ENCODE data around the gene ITPR3.

The ITPR3 gene

DNA sequence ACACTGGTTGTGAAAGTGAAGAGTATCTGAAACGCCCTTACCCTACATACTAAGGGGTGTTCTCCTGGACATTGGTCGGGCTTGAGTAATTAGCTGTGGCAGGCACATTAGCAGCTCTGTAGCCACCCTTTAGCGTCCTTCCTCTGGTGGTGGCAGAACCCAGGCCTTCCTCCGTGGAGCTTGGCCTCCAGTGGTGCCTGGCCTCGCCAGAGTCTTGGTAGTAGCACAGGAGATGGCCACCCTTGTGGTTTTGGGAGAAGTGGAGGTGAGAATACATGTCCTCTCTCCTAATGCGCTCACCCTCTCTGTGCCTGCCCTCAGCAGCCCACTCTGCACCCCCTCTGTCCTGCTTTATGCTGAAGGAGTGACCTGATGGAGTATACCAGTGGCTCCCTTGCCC lies 107.9 kb downstream of the ITPR3 start:
- H2AK5ac ChIP-seq (ENCODE audit: low read length), result no peak overlapping the region
- H3K36me3 ChIP-seq (ENCODE audit: control insufficient read depth in 1 of 2, insufficient read depth in 2 of 2, low read length in 2 of 2), result no peaks in the 10 kb centered on the region

GRCh38 chr6:33730611-33731010 lies 109.5 kb downstream of the ITPR3 start:
- Histone ChIP-seq H3K9me3 (ENCODE audit: insufficient read depth, low read depth, low read length) (peaks cover 4% of the 10 kb centered on the region), H3K14ac (ENCODE audit: low read length) (no peak overlapping the region), H4K12ac (ENCODE audit: low read depth, low read length) (no peak overlapping the region), H4K91ac (ENCODE audit: low read depth, low read length) (no peak overlapping the region), H3K4me2 (ENCODE audit: low read length) (no peak overlapping the region), H3K4me1 (ENCODE audit: control insufficient read depth in 1 of 2, insufficient read depth in 2 of 2, low read length in 2 of 2) (peaks cover 41 to 45% of the 10 kb centered on the region in 2 experiments), H3K4ac (ENCODE audit: low read depth, low read length) (no peak overlapping the region), H3K79me2 (ENCODE audit: control insufficient read depth, insufficient read depth, low read length, poor library complexity) (peaks cover 4% of the 10 kb centered on the region), H3K79me1 (ENCODE audit: low read length) (peaks cover 22% of the 10 kb centered on the region), H2BK120ac (ENCODE audit: insufficient read depth, low read length, poor library complexity) (peak overlapping the region; percentile 11), H3K36me3 (ENCODE audit: control insufficient read depth in 1 of 2, insufficient read depth in 2 of 2, low read length in 2 of 2) (no peaks in the 10 kb centered on the region), H3K9ac (ENCODE audit: low read length) (no peak overlapping the region), H3K27me3 (ENCODE audit: insufficient read depth, low read length) (no peaks in the 10 kb centered on the region), H2AFZ (ENCODE audit: insufficient read depth, low read length, poor library complexity) (no peak overlapping the region), H2BK12ac (ENCODE audit: low read length) (no peak overlapping the region), H4K8ac (ENCODE audit: low read depth, low read length) (no peak overlapping the region), H3K4me3 (ENCODE audit: low read depth, low read length) (no peak overlapping the region), H3K27ac (ENCODE audit: low read depth, low read length) (no peak overlapping the region), H2AK5ac (ENCODE audit: low read length) (no peak overlapping the region), H3K18ac (ENCODE audit: low read length) (no peak overlapping the region), H3K23ac (ENCODE audit: low read length) (no peak overlapping the region), H2BK5ac (ENCODE audit: low read depth, low read length, poor library complexity) (no peak overlapping the region)
- DNase-seq, result no peak
- no CpG with 5 or more reads among the region's 10 CpGs for WGBS (ENCODE audit: extremely low coverage, insufficient coverage, insufficient read length)

More for the DNA sequence above, 107.9 kb downstream of the ITPR3 start:
- no peak for DNase-seq
- no CpG with 5 or more reads among the region's 6 CpGs for WGBS (ENCODE audit: extremely low coverage, insufficient coverage, insufficient read length)
- Histone ChIP-seq H2BK120ac (ENCODE audit: insufficient read depth, low read length, poor library complexity) (no peak overlapping the region), H3K4me3 (ENCODE audit: low read depth, low read length) (no peak overlapping the region), H3K23ac (ENCODE audit: low read length) (no peak overlapping the region), H3K79me1 (ENCODE audit: low read length) (peaks cover 15% of the 10 kb centered on the region), H3K79me2 (ENCODE audit: control insufficient read depth, insufficient read depth, low read length, poor library complexity) (peaks cover 4% of the 10 kb centered on the region), H4K91ac (ENCODE audit: low read depth, low read length) (no peak overlapping the region), H3K9me3 (ENCODE audit: insufficient read depth, low read depth, low read length) (peaks cover 4% of the 10 kb centered on the region), H3K18ac (ENCODE audit: low read length) (no peak overlapping the region), H4K12ac (ENCODE audit: low read depth, low read length) (no peak overlapping the region), H3K9ac (ENCODE audit: low read length) (no peak overlapping the region), H4K8ac (ENCODE audit: low read depth, low read length) (no peak overlapping the region), H2BK5ac (ENCODE audit: low read depth, low read length, poor library complexity) (no peak overlapping the region), H2AFZ (ENCODE audit: insufficient read depth, low read length, poor library complexity) (no peak overlapping the region), H3K4me1 (ENCODE audit: control insufficient read depth in 1 of 2, insufficient read depth in 2 of 2, low read length in 2 of 2) (peaks cover 33 to 34% of the 10 kb centered on the region in 2 experiments), H3K4ac (ENCODE audit: low read depth, low read length) (no peak overlapping the region), H2BK12ac (ENCODE audit: low read length) (no peak overlapping the region), H3K27me3 (ENCODE audit: insufficient read depth, low read length) (no peaks in the 10 kb centered on the region), H3K27ac (ENCODE audit: low read depth, low read length) (no peak overlapping the region), H3K4me2 (ENCODE audit: low read length) (no peak overlapping the region), H3K14ac (ENCODE audit: low read length) (no peak overlapping the region)

GRCh38 chr6:33731035-33731434 lies 109.9 kb downstream of the ITPR3 start:
- no peak overlapping the region for H3K23ac ChIP-seq (ENCODE audit: low read length)
- no peaks in the 10 kb centered on the region for H3K36me3 ChIP-seq (ENCODE audit: control insufficient read depth in 1 of 2, insufficient read depth in 2 of 2, low read length in 2 of 2)
- no peak overlapping the region for H4K8ac ChIP-seq (ENCODE audit: low read depth, low read length)
- H3K79me2 ChIP-seq (ENCODE audit: control insufficient read depth, insufficient read depth, low read length, poor library complexity), result peaks cover 4% of the 10 kb centered on the region
- H3K14ac ChIP-seq (ENCODE audit: low read length), result no peak overlapping the region
- peak overlapping the region; percentile 11 for H2BK120ac ChIP-seq (ENCODE audit: insufficient read depth, low read length, poor library complexity)
- no peak overlapping the region for H3K27ac ChIP-seq (ENCODE audit: low read depth, low read length)
- no peak overlapping the region for H2BK5ac ChIP-seq (ENCODE audit: low read depth, low read length, poor library complexity)
- no peak overlapping the region for H2BK12ac ChIP-seq (ENCODE audit: low read length)
- no peak overlapping the region for H3K4me2 ChIP-seq (ENCODE audit: low read length)
- H4K91ac ChIP-seq (ENCODE audit: low read depth, low read length), result no peak overlapping the region
- H2AK5ac ChIP-seq (ENCODE audit: low read length), result no peak overlapping the region
- H3K18ac ChIP-seq (ENCODE audit: low read length), result no peak overlapping the region
- no peak for DNase-seq
- H3K9ac ChIP-seq (ENCODE audit: low read length), result no peak overlapping the region
- no peak overlapping the region for H3K4ac ChIP-seq (ENCODE audit: low read depth, low read length)
- peaks cover 41 to 45% of the 10 kb centered on the region in 2 experiments for H3K4me1 ChIP-seq (ENCODE audit: control insufficient read depth in 1 of 2, insufficient read depth in 2 of 2, low read length in 2 of 2)
- H3K27me3 ChIP-seq (ENCODE audit: insufficient read depth, low read length), result no peaks in the 10 kb centered on the region
- peaks cover 22% of the 10 kb centered on the region for H3K79me1 ChIP-seq (ENCODE audit: low read length)
- no CpG with 5 or more reads among the region's 7 CpGs for WGBS (ENCODE audit: extremely low coverage, insufficient coverage, insufficient read length)
- H3K4me3 ChIP-seq (ENCODE audit: low read depth, low read length), result no peak overlapping the region
- H3K9me3 ChIP-seq (ENCODE audit: insufficient read depth, low read depth, low read length), result peaks cover 4% of the 10 kb centered on the region
- no peak overlapping the region for H2AFZ ChIP-seq (ENCODE audit: insufficient read depth, low read length, poor library complexity)
- no peak overlapping the region for H4K12ac ChIP-seq (ENCODE audit: low read depth, low read length)

DNA sequence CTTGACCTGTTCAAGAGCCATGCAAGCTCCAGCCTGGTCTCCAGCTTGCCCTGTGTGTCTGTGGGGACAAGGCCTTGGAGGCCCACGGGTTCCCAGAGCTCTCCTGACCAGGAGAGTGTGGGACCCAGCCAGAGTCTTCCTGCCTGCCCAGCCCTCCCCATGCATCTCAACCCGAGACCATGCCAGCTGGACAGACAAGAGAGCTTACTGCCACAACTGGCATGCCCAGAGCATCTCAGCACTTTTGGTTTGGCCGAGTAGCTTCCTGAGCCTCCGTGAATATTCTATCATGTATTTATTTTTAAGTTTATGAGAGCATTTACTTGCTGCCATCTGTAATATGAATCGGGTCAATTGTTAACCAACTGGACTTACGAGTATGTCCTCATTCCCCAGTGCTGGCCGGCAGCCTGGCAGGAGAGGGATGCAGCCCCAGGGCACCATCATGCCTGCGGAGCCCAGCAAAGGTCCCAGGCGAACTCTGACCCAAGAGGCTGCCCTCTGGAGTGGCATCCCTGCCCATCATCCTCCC lies 110.7 kb downstream of the ITPR3 start:
- DNase-seq, result peak; percentile 78 to 87
- no peak overlapping the region for H2AFZ ChIP-seq (ENCODE audit: insufficient read depth, low read length, poor library complexity)
- H3K4ac ChIP-seq (ENCODE audit: low read depth, low read length), result peak overlapping the region; percentile 7
- peak overlapping the region; percentile 67 for H3K14ac ChIP-seq (ENCODE audit: low read length)
- H3K9me3 ChIP-seq (ENCODE audit: insufficient read depth, low read depth, low read length), result peaks cover 4% of the 10 kb centered on the region
- peaks cover 41 to 45% of the 10 kb centered on the region in 2 experiments for H3K4me1 ChIP-seq (ENCODE audit: control insufficient read depth in 1 of 2, insufficient read depth in 2 of 2, low read length in 2 of 2)
- H4K8ac ChIP-seq (ENCODE audit: low read depth, low read length), result no peak overlapping the region
- H2BK120ac ChIP-seq (ENCODE audit: insufficient read depth, low read length, poor library complexity), result peak overlapping the region; percentile 45
- WGBS (ENCODE audit: extremely low coverage, insufficient coverage, insufficient read length), result no CpG with 5 or more reads among the region's 9 CpGs
- H2AK5ac ChIP-seq (ENCODE audit: low read length), result peak overlapping the region; percentile 44
- H3K36me3 ChIP-seq (ENCODE audit: control insufficient read depth in 1 of 2, insufficient read depth in 2 of 2, low read length in 2 of 2), result no peaks in the 10 kb centered on the region
- no peak overlapping the region for H3K4me2 ChIP-seq (ENCODE audit: low read length)
- H3K27ac ChIP-seq (ENCODE audit: low read depth, low read length), result no peak overlapping the region
- H2BK12ac ChIP-seq (ENCODE audit: low read length), result peak overlapping the region; percentile 58
- H3K9ac ChIP-seq (ENCODE audit: low read length), result no peak overlapping the region
- no peaks in the 10 kb centered on the region for H3K27me3 ChIP-seq (ENCODE audit: insufficient read depth, low read length)
- peaks cover 4% of the 10 kb centered on the region for H3K79me2 ChIP-seq (ENCODE audit: control insufficient read depth, insufficient read depth, low read length, poor library complexity)
- H3K18ac ChIP-seq (ENCODE audit: low read length), result peak overlapping the region; percentile 20
- H4K91ac ChIP-seq (ENCODE audit: low read depth, low read length), result peak overlapping the region; percentile 69
- H4K12ac ChIP-seq (ENCODE audit: low read depth, low read length), result no peak overlapping the region
- no peak overlapping the region for H3K23ac ChIP-seq (ENCODE audit: low read length)
- H2BK5ac ChIP-seq (ENCODE audit: low read depth, low read length, poor library complexity), result peak overlapping the region; percentile 24
- H3K4me3 ChIP-seq (ENCODE audit: low read depth, low read length), result no peak overlapping the region
- H3K79me1 ChIP-seq (ENCODE audit: low read length), result peaks cover 22% of the 10 kb centered on the region

All from trophoblast cell (in vitro differentiated cells and primary cell).